ENCODE measurements around the gene DOCK3. TPM values are rescaled to one million over a fixed set of nuclear protein-coding genes. Genes with fewer than 3 reads are reported as not detected.
A peak's percentile ranks its signal among the peaks of the same experiment; 100 is the strongest.

Gene DOCK3
- total RNA-seq, 1 experiment from 2014 or later = 8.3 TPM

DNA sequence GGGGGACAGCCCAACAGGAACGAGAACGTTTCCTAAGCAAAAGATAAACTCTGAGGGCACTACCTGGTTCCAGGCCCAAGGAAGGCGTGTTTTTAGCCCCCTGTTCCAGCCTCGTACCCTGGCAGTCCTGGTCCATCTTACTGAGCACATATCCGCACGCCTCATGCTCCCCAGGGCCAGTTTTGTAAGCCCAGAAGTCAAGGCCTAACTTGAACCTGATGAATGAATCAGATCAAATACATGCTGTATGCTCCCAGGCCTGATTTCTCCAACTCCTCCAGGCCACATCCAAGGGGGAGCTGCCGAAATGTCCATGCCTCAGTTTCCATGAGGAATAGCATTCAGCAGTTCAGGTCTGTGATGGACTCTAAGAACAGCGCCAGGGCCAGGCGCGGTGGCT, 14.3 kb upstream of the DOCK3 start:
- H3K14ac ChIP-seq (ENCODE audit: insufficient read depth, low read length) = no peak overlapping the region
- H3K23me2 ChIP-seq (ENCODE audit: insufficient read length, low read depth, low read length, poor library complexity, severe bottlenecking) = no peaks in the 10 kb centered on the region

More for the DNA sequence above, 14.3 kb upstream of the DOCK3 start:
- Histone ChIP-seq H4K8ac (replicated peaks; ENCODE audit: insufficient read length, low read depth, low read length) (no peak overlapping the region), H2BK5ac (ENCODE audit: insufficient read length, low read length) (no peak overlapping the region), H3K79me1 (ENCODE audit: insufficient read depth, low read depth, low read length, poor library complexity, severe bottlenecking) (no peaks in the 10 kb centered on the region), H3K27me3 (ENCODE audit: insufficient read depth, low read length) (no peaks in the 10 kb centered on the region), H3K79me2 (ENCODE audit: insufficient read depth, low read length) (no peaks in the 10 kb centered on the region), H2BK20ac (ENCODE audit: low read depth, low read length, poor library complexity, severe bottlenecking) (no peak overlapping the region), H3K18ac (ENCODE audit: insufficient read length, low read depth, low read length) (no peak overlapping the region), H3K9ac (ENCODE audit: extremely low read depth, insufficient read length, low read length) (no peak overlapping the region), H3K4me2 (ENCODE audit: insufficient read depth, insufficient read length, low read length) (no peak overlapping the region), H3T11ph (ENCODE audit: low read length) (no peak overlapping the region), H3K9me3 (ENCODE audit: control insufficient read depth, low read depth, low read length) (no peaks in the 10 kb centered on the region), H3K23ac (ENCODE audit: insufficient read length, low read depth, low read length) (no peak overlapping the region), H3K4ac (ENCODE audit: low read depth, low read length) (no peak overlapping the region), H2AFZ (ENCODE audit: low read length) (no peak overlapping the region), H3K4me1 (ENCODE audit: insufficient read depth, low read length) (no peaks in the 10 kb centered on the region), H3K27ac (ENCODE audit: insufficient read length, low read depth, low read length) (no peak overlapping the region), H2AK5ac (ENCODE audit: insufficient read length, low read length) (no peak overlapping the region), H2BK12ac (ENCODE audit: insufficient read length, low read depth, low read length) (no peak overlapping the region), H2BK15ac (ENCODE audit: low read depth, low read length) (no peak overlapping the region), H3K56ac (ENCODE audit: insufficient read length, low read depth, low read length) (no peak overlapping the region), H2BK120ac (ENCODE audit: low read depth, low read length, poor library complexity, severe bottlenecking) (no peak overlapping the region), H4K20me1 (ENCODE audit: control insufficient read depth, insufficient read depth, insufficient read length) (no peaks in the 10 kb centered on the region), H4K91ac (ENCODE audit: insufficient read length, low read depth, low read length) (no peak overlapping the region), H4K5ac (ENCODE audit: insufficient read length, low read depth, low read length) (no peak overlapping the region)
- no CpG with 5 or more reads among the region's 10 CpGs for WGBS (ENCODE audit: extremely low coverage, insufficient read length, low lambda C conversion rate)
- TF ChIP-seq, protein P1, sequence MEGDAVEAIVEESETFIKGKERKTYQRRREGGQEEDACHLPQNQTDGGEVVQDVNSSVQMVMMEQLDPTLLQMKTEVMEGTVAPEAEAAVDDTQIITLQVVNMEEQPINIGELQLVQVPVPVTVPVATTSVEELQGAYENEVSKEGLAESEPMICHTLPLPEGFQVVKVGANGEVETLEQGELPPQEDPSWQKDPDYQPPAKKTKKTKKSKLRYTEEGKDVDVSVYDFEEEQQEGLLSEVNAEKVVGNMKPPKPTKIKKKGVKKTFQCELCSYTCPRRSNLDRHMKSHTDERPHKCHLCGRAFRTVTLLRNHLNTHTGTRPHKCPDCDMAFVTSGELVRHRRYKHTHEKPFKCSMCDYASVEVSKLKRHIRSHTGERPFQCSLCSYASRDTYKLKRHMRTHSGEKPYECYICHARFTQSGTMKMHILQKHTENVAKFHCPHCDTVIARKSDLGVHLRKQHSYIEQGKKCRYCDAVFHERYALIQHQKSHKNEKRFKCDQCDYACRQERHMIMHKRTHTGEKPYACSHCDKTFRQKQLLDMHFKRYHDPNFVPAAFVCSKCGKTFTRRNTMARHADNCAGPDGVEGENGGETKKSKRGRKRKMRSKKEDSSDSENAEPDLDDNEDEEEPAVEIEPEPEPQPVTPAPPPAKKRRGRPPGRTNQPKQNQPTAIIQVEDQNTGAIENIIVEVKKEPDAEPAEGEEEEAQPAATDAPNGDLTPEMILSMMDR (conservative IDR thresholded peaks at IDR 0.05) = 0 out of 3 replicates have a peak, but pooled peaks have one; percentile 14
- Mint-ChIP-seq H3K4me1 (peaks cover 2 to 3% of the 10 kb centered on the region in 2 experiments; a peak in 3 of 4 replicates), H3K9me3 (no peaks in the 10 kb centered on the region; a peak in 1 of 5 replicates), H3K4me3 (no peak overlapping the region), H3K27ac (no peak overlapping the region), H3K36me3 (ENCODE audit: insufficient read depth in 1 of 3, low read depth in 3 of 3) (no peaks in the 10 kb centered on the region; a peak in 1 of 7 replicates), H3K27me3 (ENCODE audit: low read depth) (peaks cover 20% of the 10 kb centered on the region)
- DNase-seq = peak; percentile 15

All from H9 (cell line).